ENCODE data around the gene IGHMBP2.

The IGHMBP2 gene

DNA sequence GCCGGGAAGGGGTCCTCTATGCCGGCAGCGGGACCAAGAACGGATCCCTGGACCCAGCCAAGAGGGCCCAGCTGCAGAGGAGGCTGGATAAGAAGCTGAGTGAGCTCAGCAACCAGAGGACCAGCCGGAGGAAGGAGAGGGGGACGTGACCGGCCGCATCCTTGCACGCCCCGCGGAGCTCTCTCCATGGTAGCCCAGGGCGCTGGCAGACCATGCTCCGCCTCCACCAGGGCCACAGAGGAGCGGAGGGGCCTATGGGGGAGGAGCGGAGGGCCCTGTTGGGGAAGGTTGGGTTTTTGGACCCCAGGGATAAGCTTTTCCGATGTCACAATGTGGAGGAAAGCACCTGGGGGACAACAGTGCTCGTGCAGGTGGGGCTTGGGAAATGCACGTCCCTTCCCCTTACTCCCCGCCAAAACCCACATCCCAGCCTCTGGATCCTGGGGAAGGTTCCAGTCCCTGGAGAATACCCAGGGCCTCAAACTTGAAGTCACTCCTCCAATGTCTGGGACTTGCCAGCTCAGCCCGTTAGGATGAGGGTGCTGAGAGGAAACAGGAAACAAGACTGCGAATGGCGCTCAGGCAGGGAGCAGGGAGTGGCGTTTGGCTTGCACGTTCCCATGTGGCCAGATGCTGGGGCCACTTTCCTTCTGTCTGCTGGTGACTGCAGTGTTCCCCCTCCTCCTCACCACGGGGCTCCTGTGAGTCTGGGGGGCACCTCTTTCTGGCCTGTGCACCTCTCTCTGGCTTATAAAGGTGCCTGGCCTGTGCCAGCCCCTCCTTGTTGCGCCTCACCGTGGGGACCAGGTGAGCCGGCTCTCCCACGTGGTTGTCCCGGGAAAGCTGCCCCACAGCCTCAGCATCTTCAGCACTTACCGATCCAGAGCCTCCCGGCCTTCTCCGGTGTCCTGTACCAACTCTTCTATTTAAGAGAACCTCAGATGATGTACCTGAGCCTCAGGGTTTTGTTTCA is 36.2 kb downstream of the IGHMBP2 start:
- no peak for DNase-seq (ENCODE audit: low read depth in 2 of 2)

DNA sequence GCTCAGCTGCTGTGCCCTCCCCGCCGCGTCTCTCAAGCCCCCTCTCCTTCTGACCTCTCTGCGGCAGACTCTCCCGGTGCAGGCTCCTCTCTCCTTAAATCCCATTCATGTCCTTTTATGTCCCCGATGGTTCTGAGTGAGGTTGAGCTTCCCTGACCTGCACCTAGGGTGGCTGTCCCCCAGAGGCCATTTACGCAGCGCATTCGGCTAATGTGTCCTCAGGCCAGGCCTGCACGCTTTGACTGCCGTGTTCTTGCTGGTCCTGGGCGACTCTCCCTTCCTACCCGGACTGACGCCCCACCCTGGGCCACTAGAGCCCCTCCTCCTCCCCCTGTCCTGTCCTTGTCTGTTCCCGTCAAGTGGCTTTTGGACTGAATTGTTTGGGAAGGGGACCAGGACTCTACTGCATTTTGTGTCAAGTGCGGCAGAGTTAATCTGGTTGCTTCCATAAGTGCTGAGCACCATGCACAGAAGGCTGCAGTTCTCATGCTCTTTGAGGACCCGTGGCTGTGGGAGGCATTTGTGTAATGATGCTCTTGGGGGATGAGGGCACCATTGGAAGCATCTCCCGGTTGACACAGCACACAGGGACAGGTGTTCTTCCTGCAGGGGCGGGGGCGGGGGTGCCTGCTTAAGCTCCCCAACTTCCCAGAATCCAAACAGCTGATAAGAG is 37.1 kb downstream of the IGHMBP2 start:
- no peak for DNase-seq (ENCODE audit: low read depth in 2 of 2)

GRCh38 chr11:68941324-68942094 is 37.8 kb downstream of the IGHMBP2 start:
- DNase-seq (ENCODE audit: low read depth in 2 of 2) = no peak

DNA sequence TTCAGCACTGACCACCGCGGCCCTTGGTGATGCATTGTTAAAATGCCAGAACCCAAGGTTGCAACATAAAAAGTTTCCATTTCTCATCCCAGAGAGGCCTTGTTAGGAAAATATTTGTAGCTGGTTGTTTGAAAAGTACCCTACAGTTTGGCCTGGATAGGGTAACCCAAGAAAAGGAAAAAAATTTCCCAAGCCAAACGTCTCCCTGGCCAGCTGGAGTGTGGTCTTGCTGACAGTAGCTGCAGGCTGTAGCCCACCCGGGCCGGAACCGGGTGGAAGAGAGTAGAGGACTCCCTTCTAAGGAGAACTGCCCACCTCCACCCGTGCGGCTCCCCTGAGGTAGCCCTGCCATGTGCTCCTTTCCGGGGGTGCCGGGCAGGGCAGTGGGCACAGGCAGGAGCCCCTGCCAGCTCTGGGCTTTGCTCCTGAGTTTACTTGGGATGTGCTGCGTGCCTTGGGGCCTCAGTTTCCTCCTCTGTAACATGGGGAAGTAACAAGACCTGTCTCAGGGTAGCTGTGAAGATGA is 38.5 kb downstream of the IGHMBP2 start:
- no peak for DNase-seq (ENCODE audit: low read depth in 2 of 2)

DNA sequence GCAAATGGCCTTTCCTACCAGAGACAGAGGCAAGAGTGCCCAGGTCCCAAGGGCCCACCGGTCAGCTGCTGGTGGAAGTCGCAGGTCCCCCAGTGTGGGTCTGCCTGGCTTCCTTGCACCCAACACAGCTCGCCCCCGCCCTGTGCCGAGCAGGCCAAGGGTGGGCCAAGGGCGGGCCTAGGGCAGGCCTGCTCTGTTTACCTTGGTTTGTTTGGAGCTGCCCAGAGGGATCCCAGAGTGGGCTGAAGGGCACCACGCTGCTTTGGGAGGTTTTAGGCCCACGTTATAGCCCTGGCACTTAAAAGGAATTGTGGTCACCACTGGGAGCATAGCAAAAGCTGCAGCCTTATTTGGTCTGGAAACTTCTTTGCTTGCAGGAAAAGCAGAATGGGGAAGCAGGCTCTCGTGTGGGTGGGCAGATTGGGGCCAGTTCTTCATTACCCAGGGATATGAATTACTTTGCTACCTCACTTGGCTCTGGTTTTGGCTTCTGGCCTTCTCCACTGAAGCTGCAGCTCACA is 39.1 kb downstream of the IGHMBP2 start:
- DNase-seq (ENCODE audit: low read depth in 2 of 2) = no peak

DNA sequence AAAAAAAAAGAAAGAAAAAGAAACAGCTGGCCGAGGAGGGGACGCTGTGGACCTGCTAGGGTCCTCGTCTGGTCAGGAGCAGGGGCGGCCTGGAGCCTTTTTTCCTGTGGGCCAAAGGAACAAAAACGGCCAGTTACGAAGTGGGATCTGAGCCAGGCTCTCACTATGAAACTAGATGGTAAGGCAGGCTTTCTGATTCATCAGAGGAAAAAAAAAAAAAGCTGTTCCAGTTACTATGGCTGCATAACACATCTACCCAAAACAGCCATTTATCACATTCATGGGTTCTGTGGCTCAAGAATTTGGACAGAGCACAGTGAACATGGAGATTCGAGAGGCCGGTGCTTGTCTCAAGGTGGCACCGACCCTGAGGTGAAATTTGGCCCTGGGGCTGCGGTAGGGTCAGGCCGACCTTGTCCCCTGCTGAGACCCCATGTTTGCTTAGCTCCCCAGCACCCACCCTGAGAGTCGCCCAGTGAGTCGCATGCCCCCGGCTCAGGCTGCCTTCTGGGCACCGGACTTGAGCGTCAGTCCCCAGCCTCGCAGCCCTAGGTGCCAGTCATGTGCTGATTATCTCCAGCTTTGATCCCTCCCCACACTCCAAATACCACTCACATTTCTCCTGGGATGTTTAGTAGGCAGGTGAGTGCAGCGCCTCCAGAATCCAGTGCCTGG is 42.9 kb downstream of the IGHMBP2 start:
- no peak for DNase-seq (ENCODE audit: low read depth in 2 of 2)

- no peak for DNase-seq (ENCODE audit: low read depth in 2 of 2)
Observed at GRCh38 chr11:68947151-68947550, 43.5 kb downstream of the IGHMBP2 start.

GRCh38 chr11:68948496-68948895 is 44.8 kb downstream of the IGHMBP2 start:
- no peak for DNase-seq (ENCODE audit: low read depth in 2 of 2)

GRCh38 chr11:68948935-68949334 is 45.2 kb downstream of the IGHMBP2 start:
- DNase-seq (ENCODE audit: low read depth in 2 of 2) = no peak

DNA sequence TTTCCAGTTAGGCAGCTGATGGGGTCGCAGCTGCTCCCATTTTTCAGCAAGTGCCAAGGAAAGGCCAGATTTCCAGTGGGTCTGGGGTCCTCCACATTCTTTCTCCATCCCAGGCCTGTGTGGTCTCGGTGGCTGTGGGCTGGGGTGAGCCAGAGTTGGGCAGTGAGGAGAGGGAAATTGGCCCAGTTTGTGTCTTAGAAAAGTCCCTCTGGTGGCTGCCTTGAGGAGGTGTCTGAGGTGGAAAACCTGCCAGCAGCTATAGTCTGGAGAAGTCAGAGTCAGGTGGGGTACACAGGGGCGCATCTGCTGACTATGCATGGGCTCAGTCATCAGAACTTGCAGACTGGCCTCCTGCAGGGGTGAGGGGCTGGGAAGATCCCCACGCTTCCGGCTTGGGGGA is 46.6 kb downstream of the IGHMBP2 start:
- no peak for DNase-seq (ENCODE audit: low read depth in 2 of 2)

- no peak for DNase-seq (ENCODE audit: low read depth in 2 of 2)
Observed at GRCh38 chr11:68950762-68951161, 47.1 kb downstream of the IGHMBP2 start.

GRCh38 chr11:68954836-68955606 is 51.3 kb downstream of the IGHMBP2 start:
- no peak for DNase-seq (ENCODE audit: low read depth in 2 of 2)

DNA sequence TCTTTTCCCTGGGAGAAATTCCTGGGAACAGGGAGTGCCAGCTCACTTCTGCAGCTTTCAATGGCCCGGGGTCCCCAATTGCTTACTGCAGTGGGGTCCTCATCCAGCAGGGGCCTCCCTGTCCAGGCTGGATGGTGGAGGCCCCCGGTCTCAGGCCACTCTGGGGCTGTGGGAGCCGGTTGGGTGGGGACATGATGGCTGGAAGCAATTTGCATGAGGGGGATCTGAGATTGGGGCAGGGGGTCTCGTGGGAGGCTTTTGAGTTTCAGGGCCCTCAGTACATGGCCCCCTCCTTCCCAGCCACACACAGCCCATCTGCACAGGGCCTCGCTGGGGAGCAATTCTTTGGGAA is 51.9 kb downstream of the IGHMBP2 start:
- DNase-seq (ENCODE audit: low read depth in 2 of 2) = no peak

- DNase-seq (ENCODE audit: low read depth in 2 of 2) = no peak
Observed at GRCh38 chr11:68956142-68956541, 52.5 kb downstream of the IGHMBP2 start.

- DNase-seq (ENCODE audit: low read depth in 2 of 2) = no peak
Observed at GRCh38 chr11:68956547-68957254, 53.0 kb downstream of the IGHMBP2 start.

DNA sequence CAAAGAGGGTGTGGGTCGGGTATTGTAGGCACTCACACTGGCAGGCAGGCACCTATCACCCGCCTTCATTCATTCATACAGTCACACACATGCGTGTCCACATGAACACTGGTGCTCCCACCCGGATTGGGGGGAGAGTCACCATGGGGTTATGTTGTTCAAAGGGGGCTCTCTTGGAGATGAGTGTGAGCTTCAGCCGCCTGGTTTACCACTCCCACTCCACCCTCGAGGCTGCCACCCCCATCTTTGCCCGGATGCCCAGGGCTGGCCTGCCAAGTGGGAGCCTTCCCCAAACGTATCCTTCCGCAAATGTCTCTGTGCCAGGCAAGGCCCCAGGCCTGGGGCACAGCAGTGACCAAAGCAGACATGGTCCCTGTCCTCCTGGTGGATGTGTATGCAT is 54.5 kb downstream of the IGHMBP2 start:
- DNase-seq (ENCODE audit: low read depth in 2 of 2) = no peak

DNA sequence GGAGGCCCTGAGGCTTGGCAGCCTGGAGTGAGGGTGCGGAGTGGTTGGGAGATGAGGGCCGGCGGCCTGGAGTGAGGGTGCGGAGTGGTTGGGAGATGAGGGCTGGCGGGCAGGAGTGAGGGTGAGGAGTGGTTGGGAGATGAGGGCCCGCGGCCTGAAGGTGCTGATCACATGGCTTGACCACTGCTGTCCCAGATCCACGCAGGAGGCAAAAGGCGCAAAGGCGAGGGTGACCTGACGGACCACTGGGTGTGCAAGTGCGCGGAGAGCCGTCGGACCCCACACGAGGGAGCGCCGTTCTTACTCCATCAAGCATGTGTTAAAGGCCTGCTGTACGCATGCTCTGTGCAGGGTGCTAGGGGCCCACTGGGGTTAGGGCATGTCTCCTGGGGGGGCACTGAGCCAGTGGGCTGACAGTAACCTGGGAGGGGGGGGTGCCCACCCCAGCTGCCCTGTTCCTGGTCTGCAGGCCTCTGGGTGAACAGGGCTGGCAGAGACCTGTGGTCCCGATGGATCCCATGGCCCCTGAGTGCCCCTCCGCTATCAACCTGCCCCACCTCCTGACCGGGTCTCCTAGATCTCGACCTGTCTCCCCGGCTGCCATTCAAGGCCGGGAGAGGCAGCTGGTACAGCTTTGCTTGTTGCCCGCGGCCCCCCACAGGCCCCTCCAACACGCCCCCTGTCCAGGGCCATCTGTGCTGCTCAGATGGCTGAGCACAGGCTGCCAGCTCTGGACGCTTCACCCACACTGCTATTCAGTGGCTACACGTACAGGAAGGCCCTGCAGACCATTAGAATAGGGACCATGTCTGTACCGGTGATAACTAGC is 56.0 kb downstream of the IGHMBP2 start:
- no peak for DNase-seq (ENCODE audit: low read depth in 2 of 2)

- no peak for DNase-seq (ENCODE audit: low read depth in 2 of 2)
Observed at GRCh38 chr11:68960294-68961071, 56.8 kb downstream of the IGHMBP2 start.
